Mucosa of rectum (tissue), 2 donors: Measurements from ENCODE around the gene OR8G5.

Source experiments
- H3K27ac ChIP-seq, 2 donors: one replicate each; pipeline ENCODE4 v1.7.0; 2013; ENCODE audit warnings: inconsistent platforms in 2 of 2, low read depth in 2 of 2, low read length in 2 of 2
- H3K27me3 ChIP-seq, 2 donors: one replicate each; pipeline ENCODE4 v1.7.0; 2013; ENCODE audit warnings: low read length in 2 of 2; ENCODE audit not compliant: control insufficient read depth in 2 of 2, insufficient read depth in 2 of 2
- H3K36me3 ChIP-seq, 2 donors: one replicate each; pipeline ENCODE4 v1.7.0; 2013; ENCODE audit warnings: low read length in 2 of 2; ENCODE audit not compliant: control insufficient read depth in 2 of 2, insufficient read depth in 2 of 2
- H3K4me1 ChIP-seq, 2 donors: one replicate each; pipeline ENCODE4 v1.7.0; 2013; ENCODE audit warnings: low read length in 2 of 2, mild to moderate bottlenecking in 1 of 2; ENCODE audit not compliant: control insufficient read depth in 2 of 2, insufficient read depth in 2 of 2
- H3K4me3 ChIP-seq, 2 donors: one replicate each; pipeline ENCODE4 v1.7.0; 2013; ENCODE audit warnings: low read length in 2 of 2
- H3K9ac ChIP-seq, 2 donors: one replicate each; pipeline ENCODE4 v1.7.0; 2013; ENCODE audit warnings: low read length in 2 of 2, low read depth in 1 of 2, mild to moderate bottlenecking in 1 of 2
- H3K9me3 ChIP-seq, 2 donors: one replicate each; pipeline ENCODE4 v1.7.0; 2013; ENCODE audit warnings: low read length in 2 of 2; ENCODE audit not compliant: control insufficient read depth in 2 of 2
- donor health status: healthy.
- donor health status: Normal muscosa, but diverticular disease.

Gene OR8G5

GRCh38 chr11:124278261-124278660 lies 22.1 kb downstream of the OR8G5 start:
- Histone ChIP-seq H3K9me3 (no peaks in the 10 kb centered on the region), H3K4me1 (no peaks in the 10 kb centered on the region), H3K27ac (no peak overlapping the region), H3K4me3 (no peak overlapping the region), H3K36me3 (no peaks in the 10 kb centered on the region), H3K9ac (no peak overlapping the region), H3K27me3 (no peaks in the 10 kb centered on the region)

GRCh38 chr11:124285610-124286344 lies 29.6 kb downstream of the OR8G5 start:
- Histone ChIP-seq H3K27ac (no peak overlapping the region), H3K9me3 (no peaks in the 10 kb centered on the region), H3K27me3 (no peaks in the 10 kb centered on the region), H3K4me3 (no peak overlapping the region), H3K9ac (no peak overlapping the region), H3K36me3 (no peaks in the 10 kb centered on the region), H3K4me1 (no peaks in the 10 kb centered on the region)

GRCh38 chr11:124294687-124295086 lies 38.5 kb downstream of the OR8G5 start:
- Histone ChIP-seq H3K4me1 (no peaks in the 10 kb centered on the region), H3K4me3 (no peak overlapping the region), H3K36me3 (no peaks in the 10 kb centered on the region), H3K9me3 (no peaks in the 10 kb centered on the region), H3K27ac (no peak overlapping the region), H3K9ac (no peak overlapping the region), H3K27me3 (no peaks in the 10 kb centered on the region)

GRCh38 chr11:124296016-124296415 lies 39.8 kb downstream of the OR8G5 start:
- Histone ChIP-seq H3K9me3 (no peaks in the 10 kb centered on the region), H3K36me3 (no peaks in the 10 kb centered on the region), H3K27me3 (no peaks in the 10 kb centered on the region), H3K4me1 (no peaks in the 10 kb centered on the region), H3K9ac (no peak overlapping the region), H3K27ac (no peak overlapping the region), H3K4me3 (no peak overlapping the region)

- Histone ChIP-seq H3K4me1 (no peaks in the 10 kb centered on the region), H3K27ac (no peak overlapping the region), H3K9me3 (no peaks in the 10 kb centered on the region), H3K36me3 (no peaks in the 10 kb centered on the region), H3K27me3 (no peaks in the 10 kb centered on the region), H3K9ac (no peak overlapping the region), H3K4me3 (no peak overlapping the region)
Measured at GRCh38 chr11:124297921-124298320, 41.7 kb downstream of the OR8G5 start.

GRCh38 chr11:124301548-124301947 lies 45.4 kb downstream of the OR8G5 start:
- Histone ChIP-seq H3K27me3 (no peaks in the 10 kb centered on the region), H3K9me3 (no peaks in the 10 kb centered on the region), H3K4me3 (no peak overlapping the region), H3K4me1 (no peaks in the 10 kb centered on the region), H3K27ac (no peak overlapping the region), H3K36me3 (no peaks in the 10 kb centered on the region), H3K9ac (no peak overlapping the region)

- Histone ChIP-seq H3K27ac (no peak overlapping the region), H3K4me1 (no peaks in the 10 kb centered on the region), H3K4me3 (no peak overlapping the region), H3K9ac (no peak overlapping the region), H3K36me3 (no peaks in the 10 kb centered on the region), H3K9me3 (no peaks in the 10 kb centered on the region), H3K27me3 (peaks cover 0 to 2% of the 10 kb centered on the region in 2 donors)
Measured at GRCh38 chr11:124302347-124303125, 46.4 kb downstream of the OR8G5 start.

GRCh38 chr11:124307093-124307492 lies 50.9 kb downstream of the OR8G5 start:
- no peaks in the 10 kb centered on the region for H3K9me3 ChIP-seq
- H3K9ac ChIP-seq, result no peak overlapping the region
- peaks cover 0 to 2% of the 10 kb centered on the region in 2 donors for H3K27me3 ChIP-seq
- H3K27ac ChIP-seq, result no peak overlapping the region
- H3K4me1 ChIP-seq, result no peaks in the 10 kb centered on the region
- H3K4me3 ChIP-seq, result no peak overlapping the region
- no peaks in the 10 kb centered on the region for H3K36me3 ChIP-seq

GRCh38 chr11:124310721-124311120 lies 54.5 kb downstream of the OR8G5 start:
- H3K9me3 ChIP-seq, result no peaks in the 10 kb centered on the region
- H3K4me1 ChIP-seq, result no peaks in the 10 kb centered on the region
- no peak overlapping the region for H3K4me3 ChIP-seq
- peaks cover 0 to 2% of the 10 kb centered on the region in 2 donors for H3K27me3 ChIP-seq
- no peaks in the 10 kb centered on the region for H3K36me3 ChIP-seq
- H3K27ac ChIP-seq, result no peak overlapping the region
- H3K9ac ChIP-seq, result no peak overlapping the region

GRCh38 chr11:124311269-124311668 lies 55.1 kb downstream of the OR8G5 start:
- Histone ChIP-seq H3K9me3 (no peaks in the 10 kb centered on the region), H3K27me3 (peaks cover 0 to 2% of the 10 kb centered on the region in 2 donors), H3K36me3 (no peaks in the 10 kb centered on the region), H3K27ac (no peak overlapping the region), H3K4me1 (no peaks in the 10 kb centered on the region), H3K4me3 (no peak overlapping the region), H3K9ac (no peak overlapping the region)
